8988T (cell line): ENCODE measurements around the gene ATP8A2.

ENCODE experiments used
- DNase-seq: peaks from one replicate; pipeline ENCODE4 v3.0.0; 2011

ATP8A2 gene

DNA sequence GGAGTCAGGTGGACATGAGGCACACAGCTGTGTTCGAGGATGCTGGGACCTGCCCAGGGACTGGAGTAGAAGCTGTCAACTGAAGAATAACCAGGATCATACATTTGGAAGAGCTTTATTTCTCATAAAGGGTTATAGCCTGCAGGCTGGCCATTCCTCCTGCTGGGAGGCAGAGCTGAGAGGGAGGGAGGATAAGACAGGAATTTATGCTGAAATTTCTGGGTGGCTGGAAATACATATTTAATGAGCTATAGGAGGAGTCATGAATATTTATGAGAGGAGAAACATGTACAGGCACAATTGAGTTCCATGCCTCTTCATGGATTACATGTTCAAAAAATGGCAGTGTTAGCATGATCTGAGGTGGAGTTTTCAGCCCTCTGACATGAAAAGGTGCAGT is 528.2 kb downstream of the ATP8A2 start:
- DNase-seq = no peak

GRCh38 chr13:25901460-25902376 is 529.9 kb downstream of the ATP8A2 start:
- no peak for DNase-seq

GRCh38 chr13:25902455-25902854 is 530.7 kb downstream of the ATP8A2 start:
- DNase-seq = no peak

- no peak for DNase-seq
These were observed 531.1 kb downstream of the ATP8A2 start for GRCh38 chr13:25902891-25903341.

GRCh38 chr13:25904830-25905229 is 533.1 kb downstream of the ATP8A2 start:
- no peak for DNase-seq

- DNase-seq = no peak
These were observed 533.8 kb downstream of the ATP8A2 start for GRCh38 chr13:25905611-25906010.

DNA sequence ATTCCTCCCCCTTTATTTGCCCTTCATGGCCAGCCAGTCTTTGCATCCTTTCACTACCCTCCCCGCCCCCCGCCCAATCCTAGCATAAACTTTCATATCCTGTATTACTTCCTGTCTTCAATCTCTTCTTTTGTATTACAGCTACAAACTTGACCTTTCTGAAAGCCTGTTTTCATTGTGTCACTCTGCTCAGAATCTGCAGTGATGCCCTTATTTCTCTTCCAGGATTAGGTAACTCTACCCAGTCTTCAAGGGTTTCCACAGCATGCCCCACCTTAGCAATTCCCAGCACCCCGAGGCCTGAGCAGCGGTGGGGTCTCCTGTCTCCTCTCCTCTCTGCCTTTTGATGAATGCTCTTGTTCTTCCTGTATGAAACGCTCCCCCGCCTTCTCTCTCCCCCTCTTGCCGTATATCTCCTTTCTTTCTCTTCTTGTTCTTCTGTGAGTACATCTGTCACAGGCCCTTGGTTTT is 534.5 kb downstream of the ATP8A2 start:
- no peak for DNase-seq

DNA sequence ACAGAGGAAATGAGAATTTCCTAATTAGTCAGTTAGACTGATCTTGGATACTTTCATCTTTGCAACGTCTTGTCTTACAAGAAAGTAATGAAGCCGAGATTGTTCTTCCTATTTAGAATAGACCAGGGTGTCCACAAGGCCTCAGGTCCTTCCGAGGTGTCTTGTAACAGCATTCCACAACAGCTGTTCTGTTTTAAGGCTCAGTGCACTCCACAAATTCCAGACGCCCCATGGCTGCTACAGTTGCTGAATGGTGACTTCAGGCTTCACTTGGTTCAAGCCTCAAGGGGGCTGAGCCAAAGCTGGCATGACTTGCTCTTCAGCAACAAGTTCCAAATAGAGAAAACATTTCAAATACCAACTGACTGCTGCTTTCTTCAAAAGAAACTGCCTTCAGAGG is 536.6 kb downstream of the ATP8A2 start:
- DNase-seq = no peak

GRCh38 chr13:25910243-25910642 is 538.5 kb downstream of the ATP8A2 start:
- DNase-seq = no peak

GRCh38 chr13:25910991-25911419 is 539.2 kb downstream of the ATP8A2 start:
- DNase-seq = no peak

DNA sequence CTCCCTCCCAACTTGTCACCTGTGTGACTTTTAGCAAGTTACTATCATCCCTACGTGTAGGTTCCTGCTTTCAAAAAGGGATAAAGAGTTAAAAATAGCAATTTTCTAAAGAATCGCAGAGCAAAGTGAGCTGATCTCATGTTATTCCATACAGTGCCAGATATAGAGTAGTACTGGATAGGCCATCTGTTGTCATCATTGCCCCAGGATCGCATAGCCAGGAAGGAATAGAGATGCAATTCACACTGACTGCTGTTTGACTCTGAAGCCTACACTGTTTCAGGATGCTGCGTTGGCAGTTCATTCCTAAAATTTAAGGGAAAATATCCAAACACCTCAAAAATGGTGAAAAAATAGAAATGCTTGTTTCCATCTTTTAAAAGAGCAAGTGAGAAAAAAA is 541.2 kb downstream of the ATP8A2 start:
- DNase-seq = no peak

DNA sequence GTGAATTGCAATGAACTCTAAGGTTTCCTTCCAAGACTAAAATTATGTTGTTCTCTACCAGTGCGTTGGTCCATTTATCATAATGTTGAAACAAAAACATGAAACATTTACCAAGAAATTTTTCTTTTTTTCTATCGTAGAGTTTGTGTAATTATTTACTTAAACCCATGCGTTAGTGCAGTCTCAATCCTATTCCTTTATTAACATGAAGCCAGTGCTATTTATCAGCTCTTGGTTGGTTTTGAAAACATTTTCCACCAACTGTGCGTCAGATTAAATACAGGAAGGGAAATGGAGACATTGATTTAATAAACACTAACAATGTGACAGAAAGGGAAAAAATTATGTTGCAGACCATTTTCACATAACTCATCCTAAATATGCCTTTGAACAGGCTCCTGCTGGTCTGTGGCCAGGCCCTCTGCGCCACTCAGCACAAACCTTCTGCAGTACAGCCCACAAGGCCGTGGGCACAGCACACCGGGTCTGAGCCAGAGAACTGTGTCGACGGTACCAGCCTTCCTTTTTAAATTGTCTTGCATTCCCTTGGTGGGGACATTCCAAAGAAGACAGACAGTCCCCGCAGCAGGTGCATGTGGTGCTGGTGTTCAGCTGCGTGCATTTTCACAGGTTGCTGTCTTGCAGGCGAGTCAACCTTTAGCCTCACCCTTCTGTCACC is 544.2 kb downstream of the ATP8A2 start:
- no peak for DNase-seq

GRCh38 chr13:25920277-25920676 is 548.5 kb downstream of the ATP8A2 start:
- no peak for DNase-seq

GRCh38 chr13:25920931-25921330 is 549.2 kb downstream of the ATP8A2 start:
- DNase-seq = no peak

- DNase-seq = no peak
These were observed 550.6 kb downstream of the ATP8A2 start for GRCh38 chr13:25922376-25922775.

- DNase-seq = no peak
These were observed 551.7 kb downstream of the ATP8A2 start for GRCh38 chr13:25923217-25924085.

DNA sequence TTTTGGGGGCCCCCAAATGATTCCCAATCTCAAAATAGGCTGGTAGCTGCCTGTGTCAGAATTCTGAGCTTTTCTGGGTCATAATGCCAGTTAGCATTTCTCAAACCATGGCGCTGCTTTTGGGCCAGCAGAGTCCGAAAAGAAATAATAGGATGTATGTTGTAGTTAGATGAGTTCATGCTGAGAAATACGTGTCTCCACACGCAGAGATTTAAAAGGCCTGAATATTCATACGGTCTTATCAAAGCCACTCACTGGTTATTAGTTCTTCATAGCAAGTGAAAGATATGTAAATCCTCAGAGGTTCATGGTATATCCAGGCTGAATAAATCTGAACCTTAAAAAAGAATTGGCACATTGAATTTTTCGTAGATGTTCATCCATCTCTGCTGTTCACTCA is 555.6 kb downstream of the ATP8A2 start:
- DNase-seq = no peak

DNA sequence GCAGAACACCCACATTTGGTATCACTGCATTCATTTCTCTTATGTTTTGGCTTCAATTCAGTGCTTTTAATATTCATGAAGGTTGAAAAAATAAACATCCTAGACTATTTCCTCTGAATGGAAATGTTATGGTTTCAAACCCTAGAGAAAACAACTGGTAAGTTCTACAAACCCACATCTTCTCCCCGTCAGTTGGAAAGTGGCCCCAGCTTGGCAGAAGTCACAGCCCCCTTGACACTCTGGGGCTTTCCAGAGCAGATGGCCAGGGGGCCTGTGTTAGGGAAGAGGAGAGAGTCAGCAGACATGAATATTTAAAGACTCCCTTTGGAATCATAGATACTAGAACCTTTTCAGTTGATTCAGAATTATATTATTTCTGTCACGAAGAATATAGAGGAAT is 556.2 kb downstream of the ATP8A2 start:
- no peak for DNase-seq

- no peak for DNase-seq
These were observed 557.2 kb downstream of the ATP8A2 start for GRCh38 chr13:25928941-25929505.

- DNase-seq = no peak
These were observed 558.0 kb downstream of the ATP8A2 start for GRCh38 chr13:25929816-25930215.

DNA sequence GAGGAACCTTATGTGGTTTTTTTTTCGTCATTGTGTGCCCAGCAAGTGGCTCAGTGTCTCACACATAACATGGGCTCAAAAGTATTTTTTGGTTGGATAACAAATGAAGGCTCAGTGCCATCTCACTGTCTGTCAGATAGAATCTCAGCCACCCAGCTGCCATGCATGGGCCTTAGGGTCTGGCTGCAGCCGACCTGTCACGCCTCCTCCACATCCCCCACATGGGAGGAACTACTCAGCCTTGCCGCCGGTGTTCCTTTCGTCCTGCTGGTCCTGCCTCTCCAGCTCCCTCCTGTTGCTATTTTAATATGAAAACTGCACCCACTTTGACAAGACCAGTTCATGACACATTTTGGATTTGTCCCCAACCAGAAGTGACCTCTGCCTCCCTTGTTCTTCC is 558.9 kb downstream of the ATP8A2 start:
- DNase-seq = no peak

DNA sequence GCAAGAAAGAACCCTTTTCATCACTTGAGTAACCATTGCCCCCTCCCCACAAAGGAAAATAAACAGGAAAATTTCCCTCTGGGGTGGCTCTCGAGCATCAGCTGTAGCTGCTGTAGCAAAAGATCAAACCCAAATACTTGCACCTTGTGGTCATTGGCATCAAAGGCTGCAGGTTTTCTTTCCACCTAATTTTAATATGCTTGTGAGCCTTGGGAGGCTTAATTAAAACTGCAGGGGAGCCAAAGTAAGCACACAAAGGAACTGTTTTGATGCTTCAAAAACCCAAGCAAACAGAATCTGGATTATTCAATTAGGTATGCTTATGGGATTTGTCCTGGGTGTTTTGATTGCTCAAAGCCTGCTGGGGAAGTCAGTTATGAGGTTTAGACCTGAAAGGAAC is 560.6 kb downstream of the ATP8A2 start:
- DNase-seq = no peak

DNA sequence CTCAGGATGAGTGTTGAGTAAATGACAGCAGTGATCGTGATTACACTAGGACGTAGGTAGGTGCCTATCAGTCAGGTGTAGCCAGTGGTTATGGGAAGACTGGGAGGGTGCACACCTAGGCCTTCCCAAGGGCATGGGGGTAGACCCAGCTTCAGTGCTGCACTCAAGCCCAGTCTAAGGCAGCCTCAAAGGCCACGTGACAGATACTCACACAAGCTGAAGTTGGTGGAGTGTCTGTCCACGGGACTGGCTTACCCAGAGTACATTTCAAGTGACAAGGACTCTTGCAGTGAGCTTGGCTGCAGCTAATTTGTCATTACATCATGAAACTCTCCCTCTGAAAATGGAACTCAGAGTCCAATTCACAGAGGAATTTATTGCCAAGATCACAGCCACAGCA is 561.7 kb downstream of the ATP8A2 start:
- no peak for DNase-seq
